Measurements from ENCODE around the gene RASEF.

Gene RASEF

GRCh38 chr9:83006378-83006777 is 56.6 kb downstream of the RASEF start:
- no peaks in the 10 kb centered on the region for H3K27me3 ChIP-seq (replicated peaks; ENCODE audit: insufficient read depth, low read length)
- H3F3A ChIP-seq (ENCODE audit: insufficient read depth, low read length) = no peaks in the 10 kb centered on the region
- no peak overlapping the region for H3K9ac ChIP-seq (ENCODE audit: low read length)
- no peak overlapping the region for H3K4me3 ChIP-seq (ENCODE audit: low read length)
- no peaks in the 10 kb centered on the region for H3K36me3 ChIP-seq (replicated peaks; ENCODE audit: insufficient read depth, low read length)
- H3K27ac ChIP-seq (ENCODE audit: low read length) = no peak overlapping the region
- TF ChIP-seq EZH2phosphoT487 (IDR thresholded peaks at IDR 0.05; ENCODE audit: low read length) (no peak), EZH2 (optimal IDR thresholded peaks at IDR 0.05; ENCODE audit: low read depth, low read length) (no peak), CTCF (IDR thresholded peaks at IDR 0.05; ENCODE audit: low read length) (no peak)
- no peaks in the 10 kb centered on the region for H3K9me3 ChIP-seq (replicated peaks; ENCODE audit: insufficient read depth, low read length)
- no peaks in the 10 kb centered on the region for H3K79me2 ChIP-seq (ENCODE audit: low read length)
- H2AFZ ChIP-seq (ENCODE audit: low read length) = no peak overlapping the region
- no peaks in the 10 kb centered on the region for H3K4me1 ChIP-seq (ENCODE audit: low read length)
- no peaks in the 10 kb centered on the region for H4K20me1 ChIP-seq (ENCODE audit: insufficient read depth, low read length)
- peak; percentile 31 for DNase-seq
- H3K9me2 ChIP-seq (replicated peaks; ENCODE audit: insufficient read depth, low read length) = no peaks in the 10 kb centered on the region
- H3K4me2 ChIP-seq (ENCODE audit: low read depth, low read length) = no peak overlapping the region

- Histone ChIP-seq H3K27ac (ENCODE audit: low read length) (no peak overlapping the region), H3K9me3 (replicated peaks; ENCODE audit: insufficient read depth, low read length) (no peaks in the 10 kb centered on the region), H4K20me1 (ENCODE audit: insufficient read depth, low read length) (no peaks in the 10 kb centered on the region), H3K4me2 (ENCODE audit: low read depth, low read length) (no peak overlapping the region), H3K4me3 (ENCODE audit: low read length) (no peak overlapping the region), H3K9ac (ENCODE audit: low read length) (no peak overlapping the region), H3K9me2 (replicated peaks; ENCODE audit: insufficient read depth, low read length) (no peaks in the 10 kb centered on the region), H3K79me2 (ENCODE audit: low read length) (no peaks in the 10 kb centered on the region), H3K4me1 (ENCODE audit: low read length) (no peaks in the 10 kb centered on the region), H3K36me3 (replicated peaks; ENCODE audit: insufficient read depth, low read length) (no peaks in the 10 kb centered on the region), H2AFZ (ENCODE audit: low read length) (no peak overlapping the region), H3F3A (ENCODE audit: insufficient read depth, low read length) (no peaks in the 10 kb centered on the region), H3K27me3 (replicated peaks; ENCODE audit: insufficient read depth, low read length) (no peaks in the 10 kb centered on the region)
- TF ChIP-seq CTCF (IDR thresholded peaks at IDR 0.05; ENCODE audit: low read length) (no peak), EZH2phosphoT487 (IDR thresholded peaks at IDR 0.05; ENCODE audit: low read length) (no peak), EZH2 (optimal IDR thresholded peaks at IDR 0.05; ENCODE audit: low read depth, low read length) (no peak)
- no peak for DNase-seq
Observed at GRCh38 chr9:83005963-83006362, 57.0 kb downstream of the RASEF start.

GRCh38 chr9:83005361-83005760 is 57.6 kb downstream of the RASEF start:
- no peak overlapping the region for H3K27ac ChIP-seq (ENCODE audit: low read length)
- H3K4me3 ChIP-seq (ENCODE audit: low read length) = no peak overlapping the region
- no peak overlapping the region for H2AFZ ChIP-seq (ENCODE audit: low read length)
- H3K9me2 ChIP-seq (replicated peaks; ENCODE audit: insufficient read depth, low read length) = no peaks in the 10 kb centered on the region
- H3K36me3 ChIP-seq (replicated peaks; ENCODE audit: insufficient read depth, low read length) = no peaks in the 10 kb centered on the region
- TF ChIP-seq CTCF (IDR thresholded peaks at IDR 0.05; ENCODE audit: low read length) (no peak), EZH2 (optimal IDR thresholded peaks at IDR 0.05; ENCODE audit: low read depth, low read length) (no peak), EZH2phosphoT487 (IDR thresholded peaks at IDR 0.05; ENCODE audit: low read length) (no peak)
- H3K79me2 ChIP-seq (ENCODE audit: low read length) = no peaks in the 10 kb centered on the region
- H3K9me3 ChIP-seq (replicated peaks; ENCODE audit: insufficient read depth, low read length) = no peaks in the 10 kb centered on the region
- no peaks in the 10 kb centered on the region for H3K27me3 ChIP-seq (replicated peaks; ENCODE audit: insufficient read depth, low read length)
- no peaks in the 10 kb centered on the region for H3F3A ChIP-seq (ENCODE audit: insufficient read depth, low read length)
- H3K9ac ChIP-seq (ENCODE audit: low read length) = no peak overlapping the region
- H4K20me1 ChIP-seq (ENCODE audit: insufficient read depth, low read length) = no peaks in the 10 kb centered on the region
- no peak for DNase-seq
- H3K4me2 ChIP-seq (ENCODE audit: low read depth, low read length) = no peak overlapping the region
- H3K4me1 ChIP-seq (ENCODE audit: low read length) = no peaks in the 10 kb centered on the region
